GM21576 (cell line): ENCODE results near the gene RETREG2.

Source experiments
- ATAC-seq: cut with Tn5 transposase; IDR thresholded peaks from one replicate; pipeline ENCODE4 v1.9.1; 2021; ENCODE audit warnings: mild to moderate bottlenecking, moderate library complexity; ENCODE audit not compliant: unreplicated experiment

RETREG2 gene, protein sequence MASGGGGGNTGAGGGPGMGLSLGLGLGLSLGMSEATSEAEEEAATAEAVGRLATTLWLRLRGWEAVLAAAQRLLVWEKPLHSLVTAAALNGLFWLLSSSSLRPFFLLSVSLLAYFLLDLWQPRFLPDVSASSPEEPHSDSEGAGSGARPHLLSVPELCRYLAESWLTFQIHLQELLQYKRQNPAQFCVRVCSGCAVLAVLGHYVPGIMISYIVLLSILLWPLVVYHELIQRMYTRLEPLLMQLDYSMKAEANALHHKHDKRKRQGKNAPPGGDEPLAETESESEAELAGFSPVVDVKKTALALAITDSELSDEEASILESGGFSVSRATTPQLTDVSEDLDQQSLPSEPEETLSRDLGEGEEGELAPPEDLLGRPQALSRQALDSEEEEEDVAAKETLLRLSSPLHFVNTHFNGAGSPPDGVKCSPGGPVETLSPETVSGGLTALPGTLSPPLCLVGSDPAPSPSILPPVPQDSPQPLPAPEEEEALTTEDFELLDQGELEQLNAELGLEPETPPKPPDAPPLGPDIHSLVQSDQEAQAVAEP

DNA sequence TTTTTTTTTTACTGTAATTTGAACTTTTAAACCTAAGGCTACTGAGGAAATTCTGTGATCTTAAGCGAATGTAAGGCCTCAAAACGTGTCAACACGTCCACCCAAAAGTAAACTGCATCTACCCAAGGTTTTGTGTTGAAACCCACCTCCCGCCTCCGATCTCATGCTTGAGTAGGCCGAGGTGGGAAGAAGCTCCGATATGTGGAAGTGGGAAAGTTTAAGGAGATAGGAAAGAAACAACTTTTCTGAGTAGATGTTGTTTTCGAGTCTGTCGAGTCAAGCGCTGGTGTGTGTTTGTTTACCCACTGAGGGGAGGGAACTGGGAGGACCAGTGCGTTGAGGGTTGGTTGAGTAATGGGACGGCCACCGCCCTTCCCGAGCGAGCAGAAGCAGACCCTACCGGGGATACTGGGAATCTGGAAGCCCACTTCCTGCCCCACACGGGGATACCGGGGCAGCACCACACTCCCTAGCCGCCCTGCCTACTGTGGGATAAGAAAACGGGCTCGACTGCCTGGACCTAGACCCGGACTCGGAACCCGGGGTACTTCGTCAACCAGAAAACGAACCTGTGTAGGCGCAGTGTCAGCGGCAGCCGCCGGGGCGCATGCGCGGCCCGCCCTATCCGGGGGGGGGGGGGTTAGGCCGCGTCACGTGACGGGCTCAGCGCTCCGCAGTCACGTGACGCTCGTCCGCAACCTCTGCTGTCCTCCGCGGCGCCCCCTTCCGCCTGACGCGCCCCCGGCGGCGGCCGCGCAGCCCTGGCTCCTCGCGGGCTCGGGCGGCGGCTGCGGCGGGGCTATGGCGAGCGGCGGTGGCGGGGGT, at the start of gene RETREG2:
Gene RETREG2 (plus strand): TSS at position 724 of the 825 bp plus-strand sequence. CDS start 78 bp downstream, at position 802.
- peak; percentile 35 for ATAC-seq

GRCh38 chr2:219128396-219128795, 49.7 kb upstream of the RETREG2 start:
- ATAC-seq = no peak

- ATAC-seq = no peak
Observed at GRCh38 chr2:219129589-219129988, 48.5 kb upstream of the RETREG2 start.

- ATAC-seq = no peak
Observed at GRCh38 chr2:219131327-219131726, 46.7 kb upstream of the RETREG2 start.

DNA sequence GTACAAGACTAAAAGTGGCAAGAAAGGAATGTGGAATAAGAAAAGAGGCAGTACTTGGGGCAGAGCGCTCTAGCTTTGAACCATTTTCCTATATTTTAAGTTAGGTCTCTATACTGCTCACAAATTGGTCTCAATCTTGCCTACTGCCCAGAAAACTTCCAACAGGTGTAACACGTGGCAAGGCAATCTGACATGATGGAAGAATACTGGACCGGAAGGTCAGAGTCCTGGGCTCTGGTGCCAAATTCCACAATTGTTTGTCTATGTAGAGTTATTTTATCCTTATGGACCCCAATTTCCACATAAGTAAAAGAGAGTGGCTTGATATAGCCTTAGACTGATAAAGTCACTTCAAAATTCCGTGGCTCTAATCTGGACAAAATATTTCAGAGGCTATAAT, 46.3 kb upstream of the RETREG2 start:
- ATAC-seq = no peak

DNA sequence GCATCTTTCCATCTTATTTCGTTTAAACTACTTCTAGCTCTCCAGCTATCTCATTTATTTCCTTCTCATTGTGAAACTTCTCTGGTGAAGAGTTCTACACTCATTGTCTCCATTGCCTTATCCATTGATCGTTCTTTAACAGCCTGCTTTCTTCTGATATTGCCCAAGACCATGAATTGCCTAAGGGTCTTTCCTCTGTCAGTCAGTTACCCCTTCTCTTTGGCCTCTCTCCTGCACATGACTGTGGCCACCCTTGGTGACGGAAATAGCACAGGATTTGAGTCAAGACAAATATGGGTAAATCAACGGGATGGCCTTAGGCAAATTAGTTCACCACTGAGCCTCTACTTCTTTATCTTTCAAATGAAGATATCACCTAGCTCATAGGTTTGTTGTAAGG, 44.1 kb upstream of the RETREG2 start:
- ATAC-seq = no peak

- ATAC-seq = no peak
Observed at GRCh38 chr2:219140722-219141121, 37.4 kb upstream of the RETREG2 start.

GRCh38 chr2:219142329-219142728, 35.7 kb upstream of the RETREG2 start:
- ATAC-seq = no peak

- ATAC-seq = no peak
Observed at GRCh38 chr2:219149667-219150066, 28.4 kb upstream of the RETREG2 start.

GRCh38 chr2:219155054-219155644, 22.9 kb upstream of the RETREG2 start:
- ATAC-seq = peak; percentile 46

DNA sequence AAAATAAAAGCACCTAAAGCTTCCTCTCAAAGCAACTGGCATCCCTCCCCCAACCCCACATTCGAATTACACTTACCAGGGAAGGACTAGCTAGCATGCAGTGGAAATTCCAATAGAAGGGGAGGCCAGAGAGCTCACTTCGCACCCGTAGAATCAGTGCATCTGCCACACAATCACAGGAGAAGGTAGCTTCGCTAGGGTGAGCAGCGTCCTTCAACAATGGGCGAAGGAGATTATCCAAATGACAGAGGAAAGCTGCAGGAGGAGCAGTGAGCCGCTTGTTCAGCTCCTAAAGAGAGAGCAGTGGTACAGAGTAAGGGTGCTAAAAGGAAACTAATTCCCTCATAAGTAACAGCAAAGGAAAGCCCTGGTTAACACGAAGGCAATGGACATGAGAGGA, 20.7 kb upstream of the RETREG2 start:
- ATAC-seq = no peak

DNA sequence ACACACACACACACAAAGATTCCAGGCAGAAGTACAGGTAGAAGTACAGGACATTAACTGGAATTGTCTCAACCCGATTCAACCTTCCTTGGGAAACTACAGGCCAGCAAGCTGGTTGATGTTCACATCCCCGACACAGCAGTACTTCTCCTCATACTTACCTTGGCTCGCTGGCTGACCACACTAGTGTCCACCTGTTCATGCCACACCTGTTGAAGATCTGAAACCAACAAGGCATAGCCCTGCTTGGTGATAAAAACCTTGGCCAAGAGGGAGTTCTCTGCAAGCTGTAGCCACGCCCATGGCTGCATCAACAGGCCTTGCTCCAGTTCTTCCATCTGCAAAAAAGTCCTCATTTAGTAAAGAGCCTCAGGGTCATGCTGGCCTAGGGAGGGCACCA, 20.1 kb upstream of the RETREG2 start:
- no peak for ATAC-seq

- ATAC-seq = no peak
Observed at GRCh38 chr2:219158586-219158985, 19.5 kb upstream of the RETREG2 start.

DNA sequence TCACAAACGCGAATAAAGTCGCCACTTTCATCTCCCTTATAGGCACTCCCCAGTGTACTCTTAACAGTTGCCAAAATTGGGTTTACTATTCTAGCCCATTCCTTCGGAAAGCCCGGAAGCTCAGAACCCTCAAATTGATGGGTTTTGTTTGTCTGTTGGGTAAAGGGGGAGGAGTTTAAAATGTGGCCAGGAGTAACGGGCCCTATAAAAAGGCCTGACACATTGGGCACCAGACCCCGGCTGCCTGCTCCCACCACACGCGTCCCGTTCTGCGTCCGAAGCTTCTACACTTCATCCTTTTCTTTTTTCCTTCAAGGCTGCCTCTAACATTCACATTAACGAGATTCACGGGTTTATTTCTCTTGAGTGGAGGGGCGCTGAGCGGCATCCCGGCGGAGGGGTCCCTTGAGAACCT, 18.3 kb upstream of the RETREG2 start:
- ATAC-seq = peak; percentile 1

DNA sequence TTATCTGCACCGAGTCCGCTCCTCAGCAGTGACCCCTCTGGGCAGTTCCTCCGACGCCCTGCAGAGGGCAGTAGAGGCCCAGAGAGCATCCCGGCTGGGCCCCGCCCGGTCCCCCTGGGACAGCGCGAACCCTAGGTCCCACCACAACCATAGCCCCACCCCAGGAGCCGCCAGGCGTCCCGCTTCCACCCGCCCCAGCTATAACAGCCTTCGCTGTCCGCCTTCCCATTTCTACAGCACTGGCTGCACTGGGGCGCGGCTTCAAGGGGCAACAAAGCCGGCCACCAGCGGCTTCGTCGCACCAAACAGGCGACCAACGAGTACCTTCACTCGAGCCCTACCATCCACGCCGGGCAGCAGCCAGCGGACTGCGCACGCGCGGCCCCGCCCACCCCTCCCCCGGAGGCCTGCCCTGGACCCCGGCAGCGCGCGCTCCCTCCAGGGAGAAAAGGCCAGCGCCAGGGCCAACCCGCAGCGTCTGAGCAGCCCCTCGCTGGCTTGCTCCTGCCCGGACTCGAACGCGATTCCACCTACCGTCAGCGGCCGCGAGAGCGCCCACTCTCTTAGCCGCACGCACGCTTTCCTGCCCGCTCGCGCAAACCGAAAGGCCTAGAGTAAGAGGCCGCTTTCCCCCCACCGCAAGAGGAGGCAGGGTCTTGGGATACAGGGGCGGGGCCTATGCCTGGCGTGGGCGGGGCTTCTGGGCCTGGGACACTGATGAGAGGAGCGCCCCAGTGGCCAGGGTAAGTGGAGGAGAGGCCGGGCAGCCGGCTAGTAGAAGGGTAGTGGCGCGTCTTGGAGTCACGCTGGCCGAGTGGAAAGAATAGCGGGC, 17.7 kb upstream of the RETREG2 start, which contains the start of gene NHEJ1:
Gene NHEJ1 (minus strand): TSS at position 630 of the 832 bp plus-strand sequence. CDS start 2,453 bp downstream, outside the sequence.
- peak; percentile 82 for ATAC-seq

DNA sequence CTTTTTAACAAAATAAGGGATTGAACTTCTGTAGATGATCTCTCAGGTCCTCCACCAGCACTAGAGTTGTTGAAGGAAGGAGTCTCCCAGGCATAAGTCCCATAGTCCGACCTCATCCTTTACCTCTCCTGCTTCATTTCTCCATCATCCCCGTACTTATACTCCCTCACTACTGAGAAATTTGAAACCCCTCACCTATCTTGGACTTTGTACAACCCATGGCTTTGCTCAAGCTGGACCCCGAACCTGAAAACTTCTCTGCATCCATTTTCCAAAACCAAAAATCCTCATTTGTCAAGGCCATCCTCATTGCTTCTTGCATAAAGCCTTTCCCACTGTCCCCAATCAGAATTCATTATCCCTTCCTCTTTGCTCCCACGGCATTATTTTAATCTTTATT, 17.0 kb upstream of the RETREG2 start:
- ATAC-seq = no peak

DNA sequence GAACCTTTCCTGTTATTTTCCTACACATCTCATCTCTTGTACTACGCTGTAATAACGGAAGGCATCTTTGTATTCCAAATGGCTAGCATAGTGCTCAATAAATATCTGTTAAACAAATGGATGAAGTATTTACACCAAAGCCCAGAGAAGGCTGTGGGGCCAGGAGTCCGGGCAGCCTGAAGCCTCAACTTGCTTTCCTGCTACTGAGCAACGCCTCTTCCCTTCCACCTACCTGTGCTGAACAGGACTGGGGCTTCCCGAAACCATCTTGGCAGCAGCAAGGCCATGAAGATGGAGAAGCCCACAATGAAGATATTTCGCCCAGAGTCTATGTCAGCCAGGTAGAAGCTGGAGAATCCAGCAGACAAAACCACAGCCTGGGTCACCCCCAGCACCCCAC, 14.9 kb upstream of the RETREG2 start:
- ATAC-seq = no peak

- ATAC-seq = no peak
Observed at GRCh38 chr2:219165058-219165911, 12.8 kb upstream of the RETREG2 start.

- ATAC-seq = no peak
Observed at GRCh38 chr2:219167997-219168396, 10.1 kb upstream of the RETREG2 start.
